H1 (cell line): ENCODE measurements around the gene NRSN2.

Experiments
- CTCF ChIP-seq, 3 experiments: IDR thresholded peaks; 1 replicate in 2 of 3; 2 replicates in 1 of 3; pipeline versions ENCODE4 v1.5.1 to v1.6.1; 2011; ENCODE audit warnings: low read length in 3 of 3, mild to moderate bottlenecking in 3 of 3, inconsistent platforms in 2 of 3, low read depth in 1 of 3, moderate library complexity in 1 of 3; ENCODE audit not compliant: insufficient read depth in 1 of 3; ENCODE audit errors: control extremely low read depth in 1 of 3
- EZH2 ChIP-seq: fragments of 200-600 bp; sonication (generic); IDR thresholded peaks from 2 replicates; pipeline ENCODE4 v1.7.1; 2012; ENCODE audit warnings: low read depth, mild to moderate bottlenecking, moderate library complexity, low read length, inconsistent platforms; ENCODE audit not compliant: severe bottlenecking
- MAX ChIP-seq: IDR thresholded peaks from 2 replicates; pipeline ENCODE4 v1.6.1; 2012; ENCODE audit warnings: inconsistent platforms
- POLR2A ChIP-seq, 2 experiments: IDR thresholded peaks; 1 replicate in 1 of 2; 2 replicates in 1 of 2; pipeline ENCODE4 v1.6.1; 2011; ENCODE audit warnings: low read depth in 2 of 2, low read length in 2 of 2, mild to moderate bottlenecking in 2 of 2; ENCODE audit errors: control extremely low read depth in 1 of 2
- POLR2AphosphoS5 ChIP-seq: IDR thresholded peaks from 2 replicates; pipeline ENCODE4 v1.6.1; 2011; ENCODE audit warnings: low read depth, low read length
- USF2 ChIP-seq: IDR thresholded peaks from 2 replicates; pipeline ENCODE4 v1.6.1; 2011; ENCODE audit warnings: low read length, improper control_type of control experiment

- TF ChIP-seq CTCF (IDR thresholded peaks at IDR 0.05; ENCODE audit: control extremely low read depth in 1 of 3, insufficient read depth in 1 of 3, low read depth in 1 of 3, low read length in 3 of 3) (no peak), POLR2A (IDR thresholded peaks at IDR 0.05; ENCODE audit: control extremely low read depth in 1 of 2, low read depth in 2 of 2, low read length in 2 of 2) (no peak), MAX (no peak), EZH2 (no peak), POLR2AphosphoS5 (no peak), USF2 (no peak)
These were observed 34.0 kb upstream of the NRSN2 start for GRCh38 chr20:312866-313265.
